HepG2 (cell line): ENCODE results near the gene SLC29A1. TPM values are rescaled to one million over a fixed set of nuclear protein-coding genes. Genes with fewer than 3 reads are reported as not detected.
A peak's percentile ranks its signal among the peaks of the same experiment; 100 is the strongest.

Source experiments
- ARID2 ChIP-seq: sonication (generic); formaldehyde crosslinking; IDR thresholded peaks from 2 replicates; pipeline ENCODE4 v1.8.1; 2022; ENCODE audit warnings: mild to moderate bottlenecking, missing genetic modification reagents, borderline replicate concordance
- ARNTL ChIP-seq: sonication (generic); formaldehyde crosslinking; IDR thresholded peaks from 2 replicates; pipeline ENCODE4 v1.4.0; 2020; ENCODE audit warnings: mild to moderate bottlenecking, missing genetic modification reagents
- BORCS8-MEF2B ChIP-seq: sonication (generic); formaldehyde crosslinking; IDR thresholded peaks from 2 replicates; pipeline ENCODE4 v1.8.0; 2022; ENCODE audit warnings: mild to moderate bottlenecking, missing genetic modification reagents
- CHD2 ChIP-seq: IDR thresholded peaks from 2 replicates; pipeline ENCODE4 v1.6.1; 2011; ENCODE audit warnings: low read depth, low read length, improper control_type of control experiment
- HHEX ChIP-seq: IDR thresholded peaks from 2 replicates; pipeline ENCODE4 v1.6.1; 2016; ENCODE audit warnings: control low read depth
- HNF4G ChIP-seq, 2 experiments: sonication (generic) in 1 of 2; formaldehyde crosslinking in 1 of 2; IDR thresholded peaks; 2 replicates each; pipeline versions ENCODE4 v1.4.0 to v1.6.1; 2011 to 2020; ENCODE audit warnings: borderline replicate concordance in 2 of 2, low read depth in 2 of 2, mild to moderate bottlenecking in 2 of 2, low read length in 1 of 2, missing genetic modification reagents in 1 of 2, moderate library complexity in 1 of 2
- JUNB ChIP-seq: sonication (generic); formaldehyde crosslinking; IDR thresholded peaks from 2 replicates; pipeline ENCODE4 v1.8.0; 2022; ENCODE audit warnings: missing genetic modification reagents, mild to moderate bottlenecking, borderline replicate concordance
- KDM3A ChIP-seq: IDR thresholded peaks from 2 replicates; pipeline ENCODE4 v1.6.1; 2018; ENCODE audit warnings: low read depth, missing compliant biosample characterization
- KLF13 ChIP-seq: sonication (generic); formaldehyde crosslinking; IDR thresholded peaks from 2 replicates; pipeline ENCODE4 v1.4.0; 2020; ENCODE audit warnings: mild to moderate bottlenecking, missing genetic modification reagents
- MBD4 ChIP-seq: IDR thresholded peaks from 2 replicates; pipeline ENCODE4 v1.6.1; 2012; ENCODE audit warnings: low read length, inconsistent platforms, borderline replicate concordance
- MBNL3 ChIP-seq: fragments of 250-450 bp; sonication (Bioruptor Pico); conservative IDR thresholded peaks from 2 replicates; pipeline ENCODE4 v1.8.0; 2022; ENCODE audit warnings: mild to moderate bottlenecking, inconsistent platforms
- MEF2D ChIP-seq: sonication (generic); formaldehyde crosslinking; IDR thresholded peaks from 2 replicates; pipeline ENCODE4 v1.5.1; 2020; ENCODE audit warnings: mild to moderate bottlenecking, missing genetic modification reagents
- MLLT10 ChIP-seq: sonication (generic); formaldehyde crosslinking; IDR thresholded peaks from 2 replicates; pipeline ENCODE4 v1.4.0; 2020; ENCODE audit warnings: missing genetic modification reagents
- PLRG1 ChIP-seq: fragments of 450-650 bp; conservative IDR thresholded peaks from 2 replicates; pipeline ENCODE4 v1.6.1; 2016
- WIZ ChIP-seq: sonication (generic); formaldehyde crosslinking; IDR thresholded peaks from 2 replicates; pipeline ENCODE4 v1.5.1; 2020; ENCODE audit warnings: mild to moderate bottlenecking, missing genetic modification reagents
- ZKSCAN5 ChIP-seq: sonication (generic); formaldehyde crosslinking; IDR thresholded peaks from 2 replicates; pipeline ENCODE4 v1.5.1; 2020; ENCODE audit warnings: mild to moderate bottlenecking, missing genetic modification reagents
- ZNF441 ChIP-seq: sonication (generic); formaldehyde crosslinking; IDR thresholded peaks from 2 replicates; pipeline ENCODE4 v1.7.0; 2021; ENCODE audit warnings: missing genetic modification reagents, borderline replicate concordance
- ZNF614 ChIP-seq: IDR thresholded peaks from 2 replicates; pipeline ENCODE4 v1.6.1; 2018; ENCODE audit warnings: missing biosample characterization, missing genetic modification reagents, inconsistent platforms, borderline replicate concordance
- ZNF792 ChIP-seq: IDR thresholded peaks from 2 replicates; pipeline ENCODE4 v1.6.1; 2016
- polyA plus RNA-seq, 8 experiments: library from polyadenylated mRNA; depleted of rRNA in 3 of 8; stranded (reverse) in 7 of 8; unstranded in 1 of 8; fragments of >200 nt; fragmentation: Illumina TruSeq in 4 of 8; extraction: Trizol in 4 of 8; gene quantifications; 2 replicates each; pipeline versions ENCODE4 v1.2.1 to v1.2.3, GENCODE V29; 2011 to 2016; ENCODE audit warnings: low read depth in 4 of 8, missing spikeins in 1 of 8, mixed read lengths in 1 of 8; ENCODE audit not compliant: insufficient read depth in 1 of 8
- total RNA-seq, 5 experiments: library from RNA; depleted of rRNA; stranded (reverse); fragments of >200 nt; fragmentation: Illumina TruSeq; extraction: Trizol; gene quantifications; 2 replicates each; pipeline ENCODE4 v1.2.3, GENCODE V29; 2016; ENCODE audit warnings: low read depth in 1 of 5
- TF ChIP-seq, protein P1 (sequence below): IDR thresholded peaks from 2 replicates; pipeline ENCODE4 v1.4.0; 2020; ENCODE audit warnings: mild to moderate bottlenecking, missing genetic modification reagents
- TF ChIP-seq, protein P2 (sequence below): sonication (generic); formaldehyde crosslinking; IDR thresholded peaks from 2 replicates; pipeline ENCODE4 v1.5.0; 2020; ENCODE audit warnings: mild to moderate bottlenecking, missing genetic modification reagents, moderate library complexity
- TF ChIP-seq, protein P3 (sequence below): fragments of 450-650 bp; IDR thresholded peaks from 2 replicates; pipeline ENCODE4 v1.6.1; 2017; ENCODE audit warnings: mild to moderate bottlenecking

Gene SLC29A1
- total and polyA plus RNA-seq, 2 of the 13 experiments (the other 11 are each of a cell fraction or from before 2014, with no cell fraction given): 43.2 to 106 TPM

DNA sequence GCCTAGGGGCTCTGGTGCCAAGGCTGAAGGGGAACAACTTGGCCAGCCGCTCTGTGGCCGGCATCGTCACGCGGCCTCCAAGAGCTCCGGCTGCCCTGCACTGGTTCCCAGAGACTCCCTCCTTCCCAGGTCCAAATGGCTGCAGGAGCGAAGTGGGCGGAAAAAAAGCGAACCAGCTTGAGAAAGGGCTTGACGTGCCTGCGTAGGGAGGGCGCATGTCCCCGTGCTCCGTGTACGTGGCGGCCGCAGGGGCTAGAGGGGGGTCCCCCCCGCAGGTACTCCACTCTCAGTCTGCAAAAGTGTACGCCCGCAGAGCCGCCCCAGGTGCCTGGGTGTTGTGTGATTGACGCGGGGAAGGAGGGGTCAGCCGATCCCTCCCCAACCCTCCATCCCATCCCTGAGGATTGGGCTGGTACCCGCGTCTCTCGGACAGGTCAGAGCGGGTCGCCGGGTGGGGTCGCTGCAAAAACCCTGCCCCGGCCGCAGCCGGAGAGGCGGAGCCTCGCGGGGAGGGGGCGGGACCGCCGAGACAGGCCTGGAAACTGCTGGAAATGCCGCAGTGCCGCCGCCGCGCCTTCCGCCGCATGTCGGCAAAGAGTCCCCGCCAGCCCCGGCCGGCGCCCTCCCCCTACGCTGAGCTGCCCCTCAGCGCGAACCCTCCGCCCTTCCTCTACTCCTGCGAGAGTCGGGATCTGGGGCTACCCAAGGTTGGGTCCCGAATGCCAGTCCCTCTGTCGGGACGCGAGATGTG, 22.7 kb downstream of the SLC29A1 start (continued):
- TF ChIP-seq JUNB (CRISPR knock-in tag): peak; percentile 31; the same call in 1 of the 2 replicates
- TF ChIP-seq, protein P1, sequence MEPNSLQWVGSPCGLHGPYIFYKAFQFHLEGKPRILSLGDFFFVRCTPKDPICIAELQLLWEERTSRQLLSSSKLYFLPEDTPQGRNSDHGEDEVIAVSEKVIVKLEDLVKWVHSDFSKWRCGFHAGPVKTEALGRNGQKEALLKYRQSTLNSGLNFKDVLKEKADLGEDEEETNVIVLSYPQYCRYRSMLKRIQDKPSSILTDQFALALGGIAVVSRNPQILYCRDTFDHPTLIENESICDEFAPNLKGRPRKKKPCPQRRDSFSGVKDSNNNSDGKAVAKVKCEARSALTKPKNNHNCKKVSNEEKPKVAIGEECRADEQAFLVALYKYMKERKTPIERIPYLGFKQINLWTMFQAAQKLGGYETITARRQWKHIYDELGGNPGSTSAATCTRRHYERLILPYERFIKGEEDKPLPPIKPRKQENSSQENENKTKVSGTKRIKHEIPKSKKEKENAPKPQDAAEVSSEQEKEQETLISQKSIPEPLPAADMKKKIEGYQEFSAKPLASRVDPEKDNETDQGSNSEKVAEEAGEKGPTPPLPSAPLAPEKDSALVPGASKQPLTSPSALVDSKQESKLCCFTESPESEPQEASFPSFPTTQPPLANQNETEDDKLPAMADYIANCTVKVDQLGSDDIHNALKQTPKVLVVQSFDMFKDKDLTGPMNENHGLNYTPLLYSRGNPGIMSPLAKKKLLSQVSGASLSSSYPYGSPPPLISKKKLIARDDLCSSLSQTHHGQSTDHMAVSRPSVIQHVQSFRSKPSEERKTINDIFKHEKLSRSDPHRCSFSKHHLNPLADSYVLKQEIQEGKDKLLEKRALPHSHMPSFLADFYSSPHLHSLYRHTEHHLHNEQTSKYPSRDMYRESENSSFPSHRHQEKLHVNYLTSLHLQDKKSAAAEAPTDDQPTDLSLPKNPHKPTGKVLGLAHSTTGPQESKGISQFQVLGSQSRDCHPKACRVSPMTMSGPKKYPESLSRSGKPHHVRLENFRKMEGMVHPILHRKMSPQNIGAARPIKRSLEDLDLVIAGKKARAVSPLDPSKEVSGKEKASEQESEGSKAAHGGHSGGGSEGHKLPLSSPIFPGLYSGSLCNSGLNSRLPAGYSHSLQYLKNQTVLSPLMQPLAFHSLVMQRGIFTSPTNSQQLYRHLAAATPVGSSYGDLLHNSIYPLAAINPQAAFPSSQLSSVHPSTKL (CRISPR knock-in tag): no peak; the same call in 1 of the 2 replicates
- TF ChIP-seq ARNTL (CRISPR knock-in tag): no peak
- TF ChIP-seq WIZ (CRISPR knock-in tag): 0 out of 2 replicates have a peak, but pooled peaks have one; percentile 39
- TF ChIP-seq, protein P2, sequence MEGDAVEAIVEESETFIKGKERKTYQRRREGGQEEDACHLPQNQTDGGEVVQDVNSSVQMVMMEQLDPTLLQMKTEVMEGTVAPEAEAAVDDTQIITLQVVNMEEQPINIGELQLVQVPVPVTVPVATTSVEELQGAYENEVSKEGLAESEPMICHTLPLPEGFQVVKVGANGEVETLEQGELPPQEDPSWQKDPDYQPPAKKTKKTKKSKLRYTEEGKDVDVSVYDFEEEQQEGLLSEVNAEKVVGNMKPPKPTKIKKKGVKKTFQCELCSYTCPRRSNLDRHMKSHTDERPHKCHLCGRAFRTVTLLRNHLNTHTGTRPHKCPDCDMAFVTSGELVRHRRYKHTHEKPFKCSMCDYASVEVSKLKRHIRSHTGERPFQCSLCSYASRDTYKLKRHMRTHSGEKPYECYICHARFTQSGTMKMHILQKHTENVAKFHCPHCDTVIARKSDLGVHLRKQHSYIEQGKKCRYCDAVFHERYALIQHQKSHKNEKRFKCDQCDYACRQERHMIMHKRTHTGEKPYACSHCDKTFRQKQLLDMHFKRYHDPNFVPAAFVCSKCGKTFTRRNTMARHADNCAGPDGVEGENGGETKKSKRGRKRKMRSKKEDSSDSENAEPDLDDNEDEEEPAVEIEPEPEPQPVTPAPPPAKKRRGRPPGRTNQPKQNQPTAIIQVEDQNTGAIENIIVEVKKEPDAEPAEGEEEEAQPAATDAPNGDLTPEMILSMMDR (CRISPR knock-in tag): peak; percentile 89
- peak; percentile 83 for TF ChIP-seq ZNF792 (CRISPR knock-in tag)
- TF ChIP-seq MBNL3 (CRISPR knock-in tag): peak; percentile 86; the same call in 1 of the 2 replicates
- TF ChIP-seq CHD2: peak; percentile 94
- peak; percentile 90; the same call in 1 of the 2 replicates for TF ChIP-seq KLF13 (CRISPR knock-in tag)
- peak; percentile 51 for TF ChIP-seq ZNF441 (CRISPR knock-in tag)
- no peak for TF ChIP-seq MBD4
- TF ChIP-seq ZKSCAN5 (CRISPR knock-in tag): peak; percentile 34; the same call in 1 of the 2 replicates
- TF ChIP-seq ARID2 (CRISPR knock-in tag): peak; percentile 94; the same call in 1 of the 2 replicates
- peak; percentile 41 for TF ChIP-seq HNF4G (IDR thresholded peaks at IDR 0.05; ENCODE audit: borderline replicate concordance, low read depth, low read length)
- peak; percentile 55 for TF ChIP-seq HNF4G (CRISPR knock-in tag; IDR thresholded peaks at IDR 0.05; ENCODE audit: borderline replicate concordance, low read depth)
- TF ChIP-seq ZNF614: no peak; the same call in 1 of the 2 replicates
- no peak; the same call in 1 of the 2 replicates for TF ChIP-seq BORCS8-MEF2B
- peak; percentile 32; the same call in 1 of the 2 replicates for TF ChIP-seq KDM3A (CRISPR knock-in tag)
- TF ChIP-seq, protein P3, sequence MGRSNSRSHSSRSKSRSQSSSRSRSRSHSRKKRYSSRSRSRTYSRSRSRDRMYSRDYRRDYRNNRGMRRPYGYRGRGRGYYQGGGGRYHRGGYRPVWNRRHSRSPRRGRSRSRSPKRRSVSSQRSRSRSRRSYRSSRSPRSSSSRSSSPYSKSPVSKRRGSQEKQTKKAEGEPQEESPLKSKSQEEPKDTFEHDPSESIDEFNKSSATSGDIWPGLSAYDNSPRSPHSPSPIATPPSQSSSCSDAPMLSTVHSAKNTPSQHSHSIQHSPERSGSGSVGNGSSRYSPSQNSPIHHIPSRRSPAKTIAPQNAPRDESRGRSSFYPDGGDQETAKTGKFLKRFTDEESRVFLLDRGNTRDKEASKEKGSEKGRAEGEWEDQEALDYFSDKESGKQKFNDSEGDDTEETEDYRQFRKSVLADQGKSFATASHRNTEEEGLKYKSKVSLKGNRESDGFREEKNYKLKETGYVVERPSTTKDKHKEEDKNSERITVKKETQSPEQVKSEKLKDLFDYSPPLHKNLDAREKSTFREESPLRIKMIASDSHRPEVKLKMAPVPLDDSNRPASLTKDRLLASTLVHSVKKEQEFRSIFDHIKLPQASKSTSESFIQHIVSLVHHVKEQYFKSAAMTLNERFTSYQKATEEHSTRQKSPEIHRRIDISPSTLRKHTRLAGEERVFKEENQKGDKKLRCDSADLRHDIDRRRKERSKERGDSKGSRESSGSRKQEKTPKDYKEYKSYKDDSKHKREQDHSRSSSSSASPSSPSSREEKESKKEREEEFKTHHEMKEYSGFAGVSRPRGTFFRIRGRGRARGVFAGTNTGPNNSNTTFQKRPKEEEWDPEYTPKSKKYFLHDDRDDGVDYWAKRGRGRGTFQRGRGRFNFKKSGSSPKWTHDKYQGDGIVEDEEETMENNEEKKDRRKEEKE: no peak
- no peak for TF ChIP-seq MLLT10
- TF ChIP-seq HHEX: 0 out of 2 replicates have a peak, but pooled peaks have one; percentile 35
- TF ChIP-seq PLRG1: no peak
- peak; percentile 46 for TF ChIP-seq MEF2D (CRISPR knock-in tag)
